CD4-positive, alpha-beta T cell (primary cell): Measurements from ENCODE around the gene NCKAP1. TPM values are rescaled to one million over a fixed set of nuclear protein-coding genes. Genes with fewer than 3 reads are reported as not detected.

Source experiments
- ATAC-seq: fragments of 200-7000 bp; cut with Tn5 transposase; one replicate; pipeline ENCODE4 v1.10.0; 2022; ENCODE audit warnings: mild to moderate bottlenecking; ENCODE audit not compliant: poor library complexity
- CTCF ChIA-PET: fragments of 350-600 bp; sonication (Branson Sonifier 250); formaldehyde crosslinking; loops from one replicate; lab custom pipeline; 2021; ENCODE audit warnings: antibody characterized with exemption, inconsistent platforms; lab: Charles Lee
- POLR2A ChIA-PET: fragments of 350-600 bp; sonication (Branson Sonifier 250); formaldehyde crosslinking; loops from one replicate; lab custom pipeline; 2021; ENCODE audit warnings: antibody characterized with exemption, inconsistent platforms; lab: Charles Lee
- DNase-seq, 14 experiments: peaks; one replicate each; pipeline ENCODE4 v3.0.0-alpha.2; 2013 to 2020; ENCODE audit warnings: mixed read lengths in 2 of 14
- H3K27ac ChIP-seq, 2 donors: one replicate each; pipeline versions ENCODE4 v1.5.1 to v1.7.0; 2013; ENCODE audit warnings: low read length in 2 of 2, low read depth in 1 of 2, mild to moderate bottlenecking in 1 of 2
- H3K27me3 ChIP-seq, 2 experiments: 1 replicate in 1 of 2; 2 replicates in 1 of 2; pipeline versions ENCODE4 v1.6.1 to v1.7.0; 2013; ENCODE audit warnings: low read length in 2 of 2, control low read depth in 1 of 2, mild to moderate bottlenecking in 1 of 2, moderate library complexity in 1 of 2; ENCODE audit not compliant: insufficient read depth in 2 of 2, control insufficient read depth in 1 of 2
- H3K36me3 ChIP-seq: one replicate; pipeline ENCODE4 v1.6.1; 2013; ENCODE audit warnings: low read length, control low read depth; ENCODE audit not compliant: insufficient read depth
- H3K4me1 ChIP-seq: one replicate; pipeline ENCODE4 v1.6.1; 2013; ENCODE audit warnings: low read length, control low read depth; ENCODE audit not compliant: insufficient read depth
- H3K4me3 ChIP-seq: one replicate; pipeline ENCODE4 v1.5.1; 2013; ENCODE audit warnings: mild to moderate bottlenecking, low read length, moderate library complexity
- H3K9me3 ChIP-seq, 2 experiments: 1 replicate in 1 of 2; 2 replicates in 1 of 2; pipeline versions ENCODE4 v1.6.1 to v1.7.0; 2013; ENCODE audit warnings: low read length in 2 of 2, mild to moderate bottlenecking in 2 of 2, control low read depth in 1 of 2, moderate library complexity in 1 of 2; ENCODE audit not compliant: control insufficient read depth in 1 of 2, insufficient read depth in 1 of 2
- H3K27ac Mint-ChIP-seq: one replicate; pipeline ENCODE4 v1.8.0; 2020; ENCODE audit warnings: mixed read lengths
- H3K27me3 Mint-ChIP-seq: one replicate; pipeline ENCODE4 v1.8.0; 2021; ENCODE audit warnings: mixed read lengths
- H3K36me3 Mint-ChIP-seq: one replicate; pipeline ENCODE4 v1.8.0; 2021; ENCODE audit warnings: low read depth, mixed read lengths
- H3K4me1 Mint-ChIP-seq: one replicate; pipeline ENCODE4 v1.8.0; 2021; ENCODE audit warnings: low read depth, mixed read lengths
- H3K4me3 Mint-ChIP-seq: one replicate; pipeline ENCODE4 v1.8.0; 2020; ENCODE audit warnings: mild to moderate bottlenecking, mixed read lengths
- H3K9me3 Mint-ChIP-seq: one replicate; pipeline ENCODE4 v1.8.0; 2020; ENCODE audit warnings: mixed read lengths
- CTCF ChIP-seq: fragments of 200-600 bp; IDR thresholded peaks from one replicate; pipeline ENCODE4 v1.8.0; 2022; ENCODE audit warnings: antibody characterized with exemption, mild to moderate bottlenecking
- intact Hi-C, 2 experiments: fragments of 100-400 bp; cut with DNase I in 1 of 2; cut with micrococcal nuclease in 1 of 2; formaldehyde crosslinking; loops; one replicate each; pipeline versions ENCODE4 v1.15.1 to v1.9.0; 2023 to 2025; cut with DNase I, micrococcal nuclease
- total RNA-seq, 174 experiments: library from RNA in 2 of 174; stranded (reverse) in 2 of 174; gene quantifications; one replicate each; pipeline ENCODE4 v1.2.3 and lab custom pipeline; 2021 to 2026

The NCKAP1 gene
- total RNA-seq, 2 experiments from 2014 or later = 2.4 to 2.5 TPM

GRCh38 chr2:182933629-182934028, 104.6 kb downstream of the NCKAP1 start:
- no peak for TF ChIP-seq CTCF
- no peak overlapping the region for H3K27ac Mint-ChIP-seq
- intact Hi-C loops = no loop called here

GRCh38 chr2:182929972-182930371, 108.3 kb downstream of the NCKAP1 start:
- Histone ChIP-seq H3K4me1 (no peaks in the 10 kb centered on the region), H3K4me3 (no peak overlapping the region), H3K27ac (no peak overlapping the region), H3K36me3 (no peaks in the 10 kb centered on the region), H3K9me3 (no peaks in the 10 kb centered on the region), H3K27me3 (no peaks in the 10 kb centered on the region)
- ChIA-PET POLR2A (no interaction called here), CTCF (no interaction called here)
- ATAC-seq (no peak), DNase-seq (no peak)
- no peaks in the 10 kb centered on the region for H3K27me3 Mint-ChIP-seq
- H3K36me3 Mint-ChIP-seq = peaks cover 31% of the 10 kb centered on the region
- no peaks in the 10 kb centered on the region for H3K4me1 Mint-ChIP-seq
- H3K9me3 Mint-ChIP-seq = no peaks in the 10 kb centered on the region
- intact Hi-C loops = no loop called here
- no peak for TF ChIP-seq CTCF
- no peak overlapping the region for H3K27ac Mint-ChIP-seq
- H3K4me3 Mint-ChIP-seq = no peak overlapping the region

More at GRCh38 chr2:182933629-182934028, 104.6 kb downstream of the NCKAP1 start:
- H3K27me3 Mint-ChIP-seq = no peaks in the 10 kb centered on the region
- Histone ChIP-seq H3K4me3 (no peak overlapping the region), H3K4me1 (no peaks in the 10 kb centered on the region), H3K9me3 (no peaks in the 10 kb centered on the region), H3K36me3 (no peaks in the 10 kb centered on the region), H3K27ac (no peak overlapping the region), H3K27me3 (no peaks in the 10 kb centered on the region)
- CTCF ChIA-PET = no interaction called here
- DNase-seq (no peak), ATAC-seq (no peak)
- no peaks in the 10 kb centered on the region for H3K4me1 Mint-ChIP-seq
- peaks cover 19% of the 10 kb centered on the region for H3K36me3 Mint-ChIP-seq
- H3K4me3 Mint-ChIP-seq = no peak overlapping the region
- no peaks in the 10 kb centered on the region for H3K9me3 Mint-ChIP-seq
- POLR2A ChIA-PET = no interaction called here

- Mint-ChIP-seq H3K4me3 (no peak overlapping the region), H3K27me3 (no peaks in the 10 kb centered on the region), H3K36me3 (peaks cover 24% of the 10 kb centered on the region), H3K27ac (no peak overlapping the region), H3K9me3 (no peaks in the 10 kb centered on the region), H3K4me1 (no peaks in the 10 kb centered on the region)
- ATAC-seq (no peak), DNase-seq (no peak)
- ChIA-PET POLR2A (no interaction called here), CTCF (no interaction called here)
- intact Hi-C loops = no loop called here
- H3K27me3 ChIP-seq = no peaks in the 10 kb centered on the region
- H3K4me1 ChIP-seq = no peaks in the 10 kb centered on the region
- H3K9me3 ChIP-seq = no peaks in the 10 kb centered on the region
- no peak for TF ChIP-seq CTCF
- H3K36me3 ChIP-seq = no peaks in the 10 kb centered on the region
- no peak overlapping the region for H3K4me3 ChIP-seq
- no peak overlapping the region for H3K27ac ChIP-seq
These were observed 114.0 kb downstream of the NCKAP1 start for GRCh38 chr2:182924306-182924705.
